Inflammatory macrophage treated with lipopolysaccharide for 4 hours (primary cell): Measurements from ENCODE around the gene RNF182.
"Not testable (repeated sequence)": the region's sequence is repeated elsewhere in the genome, so short reads cannot be mapped to it uniquely, and the experiment has no call there.

Experiments used
- DNase-seq: peaks from one replicate; pipeline ENCODE4 v3.0.0-alpha.2; 2020

Gene RNF182

GRCh38 chr6:13918686-13919250 is 6.0 kb upstream of the RNF182 start:
- DNase-seq: no peak

GRCh38 chr6:13919861-13920260 is 4.9 kb upstream of the RNF182 start:
- no peak for DNase-seq

DNA sequence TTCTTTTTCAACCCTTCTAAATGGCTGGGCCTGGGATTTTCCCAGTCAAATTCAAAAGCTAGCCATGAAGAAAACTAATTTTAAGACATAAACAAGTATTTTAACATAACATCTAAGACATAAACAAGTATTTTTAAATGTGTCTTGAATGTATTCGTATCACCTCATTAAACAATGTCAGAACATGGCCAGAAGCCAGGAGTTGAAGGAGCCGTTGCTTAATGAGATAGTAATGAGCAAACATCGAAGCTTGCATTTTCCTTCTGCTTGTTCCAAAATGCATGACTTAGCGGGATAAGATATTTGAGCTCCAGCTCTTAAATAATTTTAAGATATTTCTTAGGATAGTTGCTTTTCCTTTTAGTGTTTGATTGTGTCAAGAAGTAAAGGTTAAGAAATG is 4.2 kb upstream of the RNF182 start:
- DNase-seq: no peak

DNA sequence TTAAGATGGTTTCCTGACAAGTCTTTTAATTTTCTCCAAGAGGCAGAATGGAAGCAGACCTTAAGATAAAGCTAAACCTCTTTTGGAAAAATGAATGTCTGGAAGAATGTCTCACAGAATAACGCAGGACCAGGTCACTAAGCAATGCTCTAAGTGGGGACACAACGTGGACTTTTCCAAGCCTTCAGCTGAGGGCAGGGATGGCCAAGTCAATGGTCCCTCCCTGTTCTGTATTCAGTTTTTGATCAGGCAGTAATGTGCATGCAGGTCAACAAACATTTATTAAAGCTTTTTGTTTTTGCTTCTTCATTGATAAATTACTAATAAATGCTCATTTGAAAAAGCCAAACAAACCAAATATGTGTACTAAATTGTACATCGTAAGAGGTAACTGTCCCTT is 2.0 kb upstream of the RNF182 start:
- DNase-seq: no peak

DNA sequence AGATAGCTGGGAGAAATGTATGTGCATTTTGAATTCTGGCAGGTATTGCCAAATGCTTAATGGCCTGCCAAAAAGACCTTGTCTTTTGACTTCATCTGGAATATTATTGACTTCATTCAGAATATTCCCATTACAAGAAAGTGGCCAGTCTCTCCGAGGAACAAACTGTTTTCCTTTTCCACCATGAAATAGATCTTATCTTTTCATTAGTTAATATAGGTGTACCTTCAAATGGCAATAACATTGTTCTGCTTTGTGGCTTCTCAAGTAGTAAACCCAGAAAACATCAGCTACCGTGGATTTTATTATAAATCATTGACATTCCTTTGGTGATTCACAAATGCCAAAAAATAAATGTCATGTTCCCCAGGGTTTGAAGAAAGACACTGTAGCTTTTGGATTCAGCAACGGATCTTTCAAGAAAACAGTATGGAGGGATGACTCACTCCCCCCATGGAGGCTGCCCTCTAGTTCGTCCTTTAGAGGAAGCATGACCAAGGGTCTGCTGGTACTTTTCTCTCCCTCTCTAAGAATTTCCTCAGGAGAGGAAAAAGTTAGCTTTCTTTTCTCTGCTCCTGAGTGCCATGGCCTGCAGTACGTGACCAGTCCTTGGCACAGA is 1.1 kb upstream of the RNF182 start:
- peak; percentile 10 for DNase-seq

DNA sequence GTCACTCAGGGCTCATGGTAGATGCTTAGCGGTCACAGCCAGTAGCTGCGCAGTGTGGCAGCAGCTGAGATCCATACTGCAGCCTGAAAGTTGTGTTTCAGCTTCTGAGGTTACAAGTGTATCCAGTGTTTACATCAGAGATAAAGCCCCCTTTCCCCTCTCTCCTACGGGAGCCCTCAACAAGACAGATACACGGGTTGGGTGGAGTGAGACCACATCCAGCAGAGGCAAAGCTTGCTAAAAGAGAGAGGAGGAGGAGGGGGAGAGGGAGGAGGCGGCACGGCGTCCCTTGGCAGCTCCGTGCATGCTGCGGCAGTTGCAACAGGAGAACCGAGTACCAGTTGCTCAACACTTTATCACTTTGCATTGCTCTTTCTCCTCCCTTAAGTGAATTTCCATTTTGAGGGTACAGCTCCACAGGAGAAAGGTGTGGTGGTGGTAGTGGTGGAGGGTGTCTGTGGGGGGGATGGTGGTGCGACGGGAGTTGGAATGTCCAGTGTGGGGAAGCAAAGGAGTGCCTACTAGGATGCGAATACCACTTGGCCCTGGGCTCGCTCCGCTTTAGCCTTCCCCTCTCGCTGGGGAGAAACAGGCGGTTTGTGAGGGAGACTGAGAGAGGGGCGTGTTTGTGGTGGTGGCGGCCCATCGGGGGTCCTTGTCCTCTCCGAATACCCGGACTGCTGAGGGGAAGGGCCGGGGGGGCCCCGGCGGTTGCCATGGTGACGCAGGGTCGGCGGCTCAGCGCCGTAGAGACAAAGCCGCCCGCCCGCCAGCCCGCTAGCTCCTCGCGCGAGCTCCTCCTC is 405 bp upstream of the RNF182 start:
- peak; percentile 10 for DNase-seq

GRCh38 chr6:13926378-13926777 is 1.6 kb downstream of the RNF182 start:
- DNase-seq: no peak

DNA sequence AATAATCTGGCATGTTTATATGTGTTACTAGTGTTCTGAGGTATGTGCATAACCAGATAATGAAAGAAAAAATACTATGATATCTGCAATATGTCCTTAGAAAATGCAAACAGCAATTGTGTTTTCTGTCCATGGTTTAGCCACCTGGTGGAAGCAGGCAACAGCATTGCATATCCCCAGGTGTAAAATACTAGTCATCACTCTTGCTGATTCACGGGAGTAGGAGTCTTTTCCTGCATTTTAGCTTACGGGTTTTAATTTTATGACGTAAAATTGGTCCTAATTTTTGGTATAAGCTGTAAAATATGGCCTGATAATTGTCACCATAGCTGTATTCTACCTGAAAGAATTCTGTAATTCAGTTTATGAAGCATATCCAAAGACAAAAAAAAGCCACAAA is 2.5 kb downstream of the RNF182 start:
- DNase-seq: no peak

DNA sequence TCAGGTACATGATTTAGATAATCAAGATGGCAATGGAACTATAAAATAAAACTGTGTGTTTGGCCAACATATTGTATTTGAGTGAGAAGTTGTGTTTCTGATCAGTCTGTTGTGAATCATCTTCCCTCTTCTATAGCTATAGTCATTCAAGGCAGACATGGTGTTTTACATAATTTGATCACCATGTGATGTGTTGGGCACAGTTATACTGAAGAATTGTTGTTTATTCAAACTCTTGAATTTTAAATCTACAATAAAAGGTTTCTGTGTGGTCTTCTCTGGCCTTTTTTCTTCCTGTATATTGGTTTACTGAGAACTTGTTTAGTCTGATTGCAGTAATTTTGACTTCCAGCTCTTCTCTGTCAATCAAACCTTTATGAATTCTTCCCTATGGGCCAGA is 4.4 kb downstream of the RNF182 start:
- DNase-seq: no peak

DNA sequence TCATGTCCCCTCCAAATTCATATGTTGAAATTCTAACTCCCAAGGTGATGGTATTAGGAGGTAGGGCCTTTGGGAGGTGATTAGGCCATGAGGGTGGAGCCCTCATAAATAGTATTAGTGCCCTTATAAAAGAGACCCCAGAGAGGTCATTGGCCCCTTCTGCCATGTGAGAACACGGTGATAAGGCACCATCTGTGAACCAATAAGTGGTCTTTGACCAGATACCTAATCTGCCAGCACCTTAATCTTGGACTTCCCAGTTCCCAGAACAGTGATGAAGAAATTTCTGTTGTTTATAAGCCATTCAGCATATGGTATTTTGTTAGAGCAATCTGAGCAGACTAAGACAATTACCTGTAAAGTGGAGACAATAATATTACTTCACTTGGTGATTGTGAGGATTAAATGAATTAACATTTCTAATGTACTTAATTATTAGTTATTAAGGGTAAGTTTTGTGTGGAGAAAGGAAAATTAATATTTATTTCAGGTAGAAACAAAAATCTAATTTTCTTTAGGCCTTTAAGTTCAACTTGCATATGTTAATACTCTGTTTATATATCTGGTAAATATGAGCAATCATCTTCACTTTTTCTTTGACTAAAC is 7.1 kb downstream of the RNF182 start:
- DNase-seq: no peak

DNA sequence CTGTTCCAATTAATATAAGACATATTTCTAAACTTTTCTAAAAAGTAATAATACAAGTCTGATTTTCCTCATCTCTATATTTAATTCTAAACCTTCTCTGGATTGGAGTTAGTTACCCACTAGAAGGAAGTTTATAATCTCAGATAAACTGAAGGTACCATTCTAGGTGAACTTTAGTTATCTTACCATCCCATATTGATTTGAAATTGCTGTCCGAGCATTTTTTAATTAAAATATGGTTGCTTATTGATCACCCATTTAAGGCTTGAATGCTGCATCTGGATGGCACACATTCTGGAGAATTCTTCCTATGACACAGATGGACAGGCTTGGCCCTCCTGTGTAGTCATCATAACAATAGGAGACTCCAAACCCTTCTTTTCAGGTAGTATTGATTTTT is 8.0 kb downstream of the RNF182 start:
- DNase-seq: no peak

- no peak for DNase-seq
Observed at GRCh38 chr6:13934721-13935120, 10.0 kb downstream of the RNF182 start.

GRCh38 chr6:13935190-13935880 is 10.6 kb downstream of the RNF182 start:
- DNase-seq: no peak

DNA sequence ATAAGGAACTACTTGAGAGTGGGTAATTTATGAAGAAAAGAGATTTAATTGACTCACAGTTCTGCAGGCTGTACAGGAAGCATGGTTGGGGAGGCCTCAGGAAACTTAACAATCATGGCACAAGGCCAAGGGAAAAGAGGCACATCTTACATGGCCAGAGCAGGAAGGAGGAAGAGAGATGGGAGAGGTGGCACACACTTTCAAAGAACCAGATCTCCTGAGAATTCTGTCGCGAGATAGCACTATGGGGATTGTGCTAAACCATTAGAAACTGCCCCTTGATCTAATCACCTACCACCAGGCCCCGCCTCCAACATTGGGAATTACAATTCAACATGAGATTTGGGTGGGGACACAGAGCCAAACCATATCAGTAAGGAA is 11.1 kb downstream of the RNF182 start:
- not testable (repeated sequence) for DNase-seq

DNA sequence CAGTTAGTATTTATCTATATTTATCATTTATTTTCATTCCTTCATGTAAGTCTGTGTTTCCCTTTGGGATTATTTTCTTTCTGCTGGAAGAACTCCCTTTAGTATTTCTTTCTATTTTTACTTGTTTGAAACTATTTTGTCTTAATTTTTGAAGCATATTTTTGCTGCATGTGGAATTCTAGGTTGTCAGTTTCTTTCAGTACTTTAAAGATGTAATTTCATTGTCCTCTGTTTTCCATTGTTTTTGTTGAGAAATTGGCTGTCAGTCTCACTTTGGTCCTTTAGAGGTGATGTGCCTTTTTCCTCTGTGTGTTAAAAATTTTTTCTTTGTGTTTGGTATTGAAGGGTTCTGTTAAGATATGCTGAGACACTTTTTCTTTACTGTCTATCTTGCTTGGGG is 17.1 kb downstream of the RNF182 start:
- DNase-seq: no peak

GRCh38 chr6:13943943-13944342 is 19.2 kb downstream of the RNF182 start:
- DNase-seq: no peak

DNA sequence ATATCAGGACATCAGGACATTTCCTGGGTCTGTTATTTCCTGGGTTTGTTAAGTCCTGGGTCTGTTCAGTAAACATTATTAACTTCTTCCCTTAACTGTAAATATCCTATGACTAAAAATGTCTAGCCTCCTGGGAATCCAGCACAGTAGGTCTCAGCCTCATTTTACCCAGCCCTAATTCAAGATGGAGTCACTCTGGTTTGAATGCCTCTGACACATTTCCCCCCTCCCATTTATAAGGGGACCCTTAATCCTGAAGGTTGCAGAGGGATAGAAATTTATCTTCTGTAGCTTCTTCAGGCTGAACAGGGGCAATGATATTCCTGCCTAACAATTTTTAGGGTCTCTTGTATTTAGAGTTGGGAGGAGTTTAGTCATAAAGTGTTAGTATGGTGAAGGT is 21.8 kb downstream of the RNF182 start:
- DNase-seq: no peak

GRCh38 chr6:13947611-13948178 is 22.9 kb downstream of the RNF182 start:
- DNase-seq: no peak

DNA sequence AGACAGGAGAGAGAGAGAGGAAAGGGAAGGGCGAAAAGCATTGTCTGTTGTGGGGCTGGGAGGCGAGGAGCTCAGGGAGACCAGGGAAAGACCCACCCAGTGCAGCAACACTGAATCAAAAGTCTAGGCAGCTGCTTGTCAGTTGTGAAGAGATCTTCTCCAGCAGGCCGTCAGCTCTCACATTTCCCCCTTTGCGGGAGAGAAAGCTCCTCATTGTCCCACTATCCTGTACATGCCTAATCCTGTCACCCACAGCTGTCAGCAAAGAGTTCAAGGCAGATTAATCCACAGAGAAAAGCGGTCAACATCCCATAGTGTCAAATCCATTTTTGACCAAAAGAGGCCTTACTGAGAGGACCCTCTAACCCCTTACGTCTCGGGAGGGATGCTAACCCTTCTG is 27.3 kb downstream of the RNF182 start:
- no peak for DNase-seq

- DNase-seq: no peak
Observed at GRCh38 chr6:13953061-13953705, 28.4 kb downstream of the RNF182 start.

GRCh38 chr6:13965582-13966127 is 40.9 kb downstream of the RNF182 start:
- no peak for DNase-seq

DNA sequence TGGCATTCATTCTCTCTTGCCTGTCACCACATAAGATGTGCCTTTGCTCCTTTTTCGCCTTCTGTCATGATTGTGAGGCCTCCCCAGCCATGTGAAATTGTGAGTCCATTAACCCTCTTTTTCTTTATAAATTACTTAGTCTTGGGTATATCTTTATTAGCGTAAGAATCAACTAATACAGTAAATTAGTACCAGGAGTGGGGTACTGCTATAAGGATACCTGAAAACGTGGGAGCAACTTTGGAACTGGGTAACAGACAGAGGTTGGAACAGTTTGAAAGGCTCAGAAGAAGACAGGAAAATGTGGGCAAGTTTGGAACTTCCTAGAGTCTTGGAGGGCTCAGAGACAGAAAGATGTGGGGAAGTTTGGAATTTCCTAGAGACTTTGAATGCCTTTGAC is 46.6 kb downstream of the RNF182 start:
- DNase-seq: no peak
